Breast epithelium (tissue), 4 donors: ENCODE results near the gene PCDHGA4. TPM values are rescaled to one million over a fixed set of nuclear protein-coding genes. Genes with fewer than 3 reads are reported as not detected.
A peak's percentile ranks its signal among the peaks of the same experiment; 100 is the strongest.
"Not testable (repeated sequence)": the region's sequence is repeated elsewhere in the genome, so short reads cannot be mapped to it uniquely, and the experiment has no call there.

Source experiments
- DNase-seq, 2 donors: peaks; one replicate each; pipeline ENCODE4 v3.0.0-alpha.2; 2019; ENCODE audit warnings: low spot score in 2 of 2
- H3K27ac ChIP-seq, 2 donors: fragments of 200-600 bp; sonication (generic) in 1 of 2; one replicate each; pipeline ENCODE4 v1.5.1; 2016 to 2019; ENCODE audit warnings: mild to moderate bottlenecking in 1 of 2
- H3K27me3 ChIP-seq, 2 donors: fragments of 200-600 bp; sonication (generic) in 1 of 2; one replicate each; pipeline versions ENCODE4 v1.5.1 to v1.6.0; 2017 to 2019; ENCODE audit warnings: control low read depth in 1 of 2, mild to moderate bottlenecking in 1 of 2
- H3K36me3 ChIP-seq: fragments of 200-600 bp; one replicate; pipeline ENCODE4 v1.5.1; 2019
- H3K4me1 ChIP-seq, 2 donors: fragments of 200-600 bp; sonication (generic); one replicate each; pipeline ENCODE4 v1.5.1; 2016 to 2019; ENCODE audit warnings: control low read depth in 1 of 2
- H3K4me3 ChIP-seq, 3 donors: fragments of 200-600 bp; sonication (generic); 1 replicate in 2 of 3; 2 replicates in 1 of 3; pipeline ENCODE4 v1.5.1; 2016 to 2019; ENCODE audit warnings: mild to moderate bottlenecking in 3 of 3, moderate library complexity in 2 of 3
- H3K9me3 ChIP-seq, 2 donors: fragments of 200-600 bp; sonication (generic) in 1 of 2; one replicate each; pipeline ENCODE4 v1.5.1; 2016 to 2019; ENCODE audit warnings: control low read depth in 1 of 2
- CTCF ChIP-seq, 3 donors: fragments of 450-650 bp; IDR thresholded peaks; one replicate each; pipeline ENCODE4 v1.5.1; 2016 to 2017; ENCODE audit warnings: antibody characterized with exemption in 3 of 3, mild to moderate bottlenecking in 3 of 3, moderate library complexity in 3 of 3
- POLR2A ChIP-seq: fragments of 450-650 bp; IDR thresholded peaks from one replicate; pipeline ENCODE4 v1.6.1; 2016; ENCODE audit warnings: antibody characterized with exemption, mild to moderate bottlenecking, moderate library complexity
- POLR2AphosphoS5 ChIP-seq, 3 donors: sonication (generic); formaldehyde crosslinking; IDR thresholded peaks; one replicate each; pipeline ENCODE4 v1.6.1; 2017; ENCODE audit warnings: antibody characterized with exemption in 3 of 3
- intact Hi-C: fragments of 100-400 bp; cut with DNase I; formaldehyde crosslinking; loops from one replicate; pipeline ENCODE4 v1.15.1; 2023; ENCODE audit warnings: low total_unique reads
- total RNA-seq, 3 donors: library from RNA; depleted of rRNA; stranded (reverse); fragments of >200 nt; gene quantifications; one replicate each; pipeline ENCODE4 v1.1.0, GENCODE V29; 2016

The PCDHGA4 gene
- total RNA-seq, 3 donors from 2014 or later: 5.3 to 12.1 (median 6.4) TPM

- no peaks in the 10 kb centered on the region for H3K4me1 ChIP-seq
- intact Hi-C loops: no loop called here
- DNase-seq: no peak
- no peak overlapping the region for H3K4me3 ChIP-seq
- H3K27ac ChIP-seq: no peak overlapping the region
- TF ChIP-seq POLR2A (no peak), POLR2AphosphoS5 (IDR thresholded peaks at IDR 0.05) (no peak)
- peaks cover 85 to 98% of the 10 kb centered on the region in 2 donors for H3K9me3 ChIP-seq
- H3K27me3 ChIP-seq: no peaks in the 10 kb centered on the region
- H3K36me3 ChIP-seq: no peaks in the 10 kb centered on the region
Observed at GRCh38 chr5:141342773-141343172, 12.0 kb upstream of the PCDHGA4 start.

- Histone ChIP-seq H3K4me3 (peak within 1 kb of the TSS; percentile 7 to 42 (median 13)), H3K9me3 (peaks cover 85 to 98% of the 10 kb centered on the region in 2 donors), H3K27ac (no peak within 1 kb of the TSS), H3K27me3 (no peaks in the 10 kb centered on the region), H3K4me1 (no peaks in the 10 kb centered on the region), H3K36me3 (no peaks in the 10 kb centered on the region)
- DNase-seq: no peak
- TF ChIP-seq CTCF (IDR thresholded peaks at IDR 0.05): no peak
- TF ChIP-seq POLR2A: no peak
- no peak for TF ChIP-seq POLR2AphosphoS5 (IDR thresholded peaks at IDR 0.05)
- intact Hi-C loops: no loop called here
Observed at GRCh38 chr5:141343242-141343952, 11.4 kb upstream of the PCDHGA4 start, which contains the start of gene PCDHGA3. Gene PCDHGA3 (plus strand): TSS chr5:141343829. CDS start chr5:141344034, 205 bp downstream.

- intact Hi-C loops: no loop called here
- no peak for DNase-seq
- TF ChIP-seq CTCF (IDR thresholded peaks at IDR 0.05): no peak
- no peak for TF ChIP-seq POLR2AphosphoS5 (IDR thresholded peaks at IDR 0.05)
- no peak for TF ChIP-seq POLR2A
- peak overlapping the region; percentile 7 to 42 (median 13) for H3K4me3 ChIP-seq
- H3K27ac ChIP-seq: no peak overlapping the region
- no peaks in the 10 kb centered on the region for H3K27me3 ChIP-seq
- H3K36me3 ChIP-seq: no peaks in the 10 kb centered on the region
- H3K9me3 ChIP-seq: peaks cover 79 to 98% of the 10 kb centered on the region in 2 donors
- H3K4me1 ChIP-seq: no peaks in the 10 kb centered on the region
Observed at GRCh38 chr5:141343953-141344463, 10.8 kb upstream of the PCDHGA4 start.

- no peak overlapping the region for H3K27ac ChIP-seq
- TF ChIP-seq CTCF (IDR thresholded peaks at IDR 0.05) (no peak), POLR2AphosphoS5 (IDR thresholded peaks at IDR 0.05) (no peak), POLR2A (no peak)
- H3K9me3 ChIP-seq: peaks cover 71 to 93% of the 10 kb centered on the region in 2 donors
- H3K4me1 ChIP-seq: no peaks in the 10 kb centered on the region
- peak overlapping the region in 1 of 3 donors; percentile 17 for H3K4me3 ChIP-seq
- intact Hi-C loops: no loop called here
- no peaks in the 10 kb centered on the region for H3K36me3 ChIP-seq
- H3K27me3 ChIP-seq: no peaks in the 10 kb centered on the region
- no peak for DNase-seq
Observed at GRCh38 chr5:141345327-141345726, 9.5 kb upstream of the PCDHGA4 start.

- intact Hi-C loops, H3K4me3 ChIP-seq, H3K4me1 ChIP-seq, DNase-seq, H3K36me3 ChIP-seq, H3K27me3 ChIP-seq, H3K27ac ChIP-seq: not testable (repeated sequence)
- H3K9me3 ChIP-seq: peaks cover 71 to 93% of the 10 kb centered on the region in 2 donors
Observed at GRCh38 chr5:141346017-141346416, 8.8 kb upstream of the PCDHGA4 start.

GRCh38 chr5:141349917-141350619 is 4.8 kb upstream of the PCDHGA4 start, which contains the start of gene PCDHGB1:
Gene PCDHGB1 (plus strand): TSS chr5:141350099. CDS start chr5:141350261, 162 bp downstream.
- H3K4me1 ChIP-seq: no peaks in the 10 kb centered on the region
- DNase-seq: no peak
- H3K27ac ChIP-seq: no peak within 1 kb of the TSS
- TF ChIP-seq CTCF (IDR thresholded peaks at IDR 0.05) (peak in 1 of 3 donors; percentile 35), POLR2A (no peak), POLR2AphosphoS5 (IDR thresholded peaks at IDR 0.05) (no peak)
- intact Hi-C loops: loop anchor here (2.0 kb wide), 1 partner anchor 29 kb away; no protein-coding TSS in a partner anchor
- no peaks in the 10 kb centered on the region for H3K36me3 ChIP-seq
- peaks cover 0 to 3% of the 10 kb centered on the region in 2 donors for H3K27me3 ChIP-seq
- H3K4me3 ChIP-seq: peak within 1 kb of the TSS in 1 of 3 donors; percentile 45
- peaks cover 63 to 89% of the 10 kb centered on the region in 2 donors for H3K9me3 ChIP-seq
